ENCODE measurements around the gene EIF4G1. TPM values are rescaled to one million over a fixed set of nuclear protein-coding genes. Genes with fewer than 3 reads are reported as not detected.
A peak's percentile ranks its signal among the peaks of the same experiment; 100 is the strongest.

Gene EIF4G1
- total RNA-seq, 1 experiment from 2014 or later: 532 TPM

DNA sequence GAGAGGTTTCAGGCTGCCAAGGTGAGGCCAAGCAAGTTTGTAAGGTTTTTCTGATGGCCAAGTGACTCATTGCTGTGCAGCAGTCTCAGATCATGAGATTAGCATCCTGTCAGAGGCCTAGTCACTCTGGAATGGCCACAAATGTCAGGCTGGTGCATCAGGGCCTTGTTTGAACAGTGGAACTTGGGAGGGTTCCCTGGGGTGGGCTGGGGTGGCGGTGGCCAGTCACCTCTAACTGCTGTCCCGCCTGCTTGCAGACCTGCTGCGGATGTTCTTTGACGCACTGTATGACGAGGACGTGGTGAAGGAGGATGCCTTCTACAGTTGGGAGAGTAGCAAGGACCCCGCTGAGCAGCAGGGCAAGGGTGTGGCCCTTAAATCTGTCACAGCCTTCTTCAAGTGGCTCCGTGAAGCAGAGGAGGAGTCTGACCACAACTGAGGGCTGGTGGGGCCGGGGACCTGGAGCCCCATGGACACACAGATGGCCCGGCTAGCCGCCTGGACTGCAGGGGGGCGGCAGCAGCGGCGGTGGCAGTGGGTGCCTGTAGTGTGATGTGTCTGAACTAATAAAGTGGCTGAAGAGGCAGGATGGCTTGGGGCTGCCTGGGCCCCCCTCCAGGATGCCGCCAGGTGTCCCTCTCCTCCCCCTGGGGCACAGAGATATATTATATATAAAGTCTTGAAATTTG is 20.2 kb downstream of the EIF4G1 start:
- Histone ChIP-seq H3K9ac (ENCODE audit: extremely low read depth, insufficient read length, low read length) (no peak overlapping the region), H2AK5ac (ENCODE audit: insufficient read length, low read length) (no peak overlapping the region), H2BK20ac (ENCODE audit: low read depth, low read length, poor library complexity, severe bottlenecking) (no peak overlapping the region), H3K14ac (ENCODE audit: insufficient read depth, low read length) (no peak overlapping the region), H3K27ac (ENCODE audit: insufficient read length, low read depth, low read length) (no peak overlapping the region), H3K4me2 (ENCODE audit: insufficient read depth, insufficient read length, low read length) (no peak overlapping the region), H2BK15ac (ENCODE audit: low read depth, low read length) (no peak overlapping the region), H3K18ac (ENCODE audit: insufficient read length, low read depth, low read length) (no peak overlapping the region), H3K56ac (ENCODE audit: insufficient read length, low read depth, low read length) (no peak overlapping the region), H3K4me1 (ENCODE audit: insufficient read depth, low read length) (no peaks in the 10 kb centered on the region), H3K23me2 (ENCODE audit: insufficient read length, low read depth, low read length, poor library complexity, severe bottlenecking) (peaks cover 10% of the 10 kb centered on the region), H3K79me1 (ENCODE audit: insufficient read depth, low read depth, low read length, poor library complexity, severe bottlenecking) (no peaks in the 10 kb centered on the region), H2BK5ac (ENCODE audit: insufficient read length, low read length) (no peak overlapping the region), H3K79me2 (ENCODE audit: insufficient read depth, low read length) (no peaks in the 10 kb centered on the region), H4K91ac (ENCODE audit: insufficient read length, low read depth, low read length) (no peak overlapping the region), H2AFZ (ENCODE audit: low read length) (no peak overlapping the region), H4K8ac (replicated peaks; ENCODE audit: insufficient read length, low read depth, low read length) (no peak overlapping the region), H3T11ph (ENCODE audit: low read length) (no peak overlapping the region), H3K27me3 (ENCODE audit: insufficient read depth, low read length) (no peaks in the 10 kb centered on the region), H4K20me1 (ENCODE audit: control insufficient read depth, insufficient read depth, insufficient read length) (peaks cover 4% of the 10 kb centered on the region), H3K23ac (ENCODE audit: insufficient read length, low read depth, low read length) (no peak overlapping the region), H3K4ac (ENCODE audit: low read depth, low read length) (no peak overlapping the region), H4K5ac (ENCODE audit: insufficient read length, low read depth, low read length) (no peak overlapping the region), H3K9me3 (ENCODE audit: control insufficient read depth, low read depth, low read length) (no peaks in the 10 kb centered on the region), H2BK120ac (ENCODE audit: low read depth, low read length, poor library complexity, severe bottlenecking) (no peak overlapping the region), H2BK12ac (ENCODE audit: insufficient read length, low read depth, low read length) (no peak overlapping the region)
- no CpG with 5 or more reads among the region's 15 CpGs for WGBS (ENCODE audit: extremely low coverage, insufficient read length, low lambda C conversion rate)
- no peak for DNase-seq
- TF ChIP-seq, protein P1, sequence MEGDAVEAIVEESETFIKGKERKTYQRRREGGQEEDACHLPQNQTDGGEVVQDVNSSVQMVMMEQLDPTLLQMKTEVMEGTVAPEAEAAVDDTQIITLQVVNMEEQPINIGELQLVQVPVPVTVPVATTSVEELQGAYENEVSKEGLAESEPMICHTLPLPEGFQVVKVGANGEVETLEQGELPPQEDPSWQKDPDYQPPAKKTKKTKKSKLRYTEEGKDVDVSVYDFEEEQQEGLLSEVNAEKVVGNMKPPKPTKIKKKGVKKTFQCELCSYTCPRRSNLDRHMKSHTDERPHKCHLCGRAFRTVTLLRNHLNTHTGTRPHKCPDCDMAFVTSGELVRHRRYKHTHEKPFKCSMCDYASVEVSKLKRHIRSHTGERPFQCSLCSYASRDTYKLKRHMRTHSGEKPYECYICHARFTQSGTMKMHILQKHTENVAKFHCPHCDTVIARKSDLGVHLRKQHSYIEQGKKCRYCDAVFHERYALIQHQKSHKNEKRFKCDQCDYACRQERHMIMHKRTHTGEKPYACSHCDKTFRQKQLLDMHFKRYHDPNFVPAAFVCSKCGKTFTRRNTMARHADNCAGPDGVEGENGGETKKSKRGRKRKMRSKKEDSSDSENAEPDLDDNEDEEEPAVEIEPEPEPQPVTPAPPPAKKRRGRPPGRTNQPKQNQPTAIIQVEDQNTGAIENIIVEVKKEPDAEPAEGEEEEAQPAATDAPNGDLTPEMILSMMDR (conservative IDR thresholded peaks at IDR 0.05): no peak
- Mint-ChIP-seq H3K9me3 (no peaks in the 10 kb centered on the region), H3K27me3 (ENCODE audit: low read depth) (no peaks in the 10 kb centered on the region; the same call in none of the 2 replicates), H3K4me3 (peak overlapping the region in 1 of 2 experiments; percentile 48; a peak in 2 of 5 replicates), H3K4me1 (peaks cover 34 to 37% of the 10 kb centered on the region in 2 experiments), H3K27ac (peak overlapping the region in 2 of 3 experiments; percentile 89 to 93; a peak in 4 of 7 replicates), H3K36me3 (ENCODE audit: insufficient read depth in 1 of 3, low read depth in 3 of 3) (peaks cover 40 to 61% (median 46%) of the 10 kb centered on the region in 3 experiments)
